Testis (tissue), 2 donors: ENCODE data around the gene RAPGEF6.

ENCODE experiments used
- CTCF ChIP-seq, 3 experiments: fragments of 450-650 bp in 2 of 3; fragments of 200-600 bp in 1 of 3; sonication (generic) in 1 of 3; IDR thresholded peaks; one replicate each; pipeline ENCODE4 v1.5.1; 2016 to 2019; ENCODE audit warnings: antibody characterized with exemption in 3 of 3, mild to moderate bottlenecking in 2 of 3, moderate library complexity in 1 of 3
- POLR2A ChIP-seq: fragments of 450-650 bp; IDR thresholded peaks from one replicate; pipeline ENCODE4 v1.6.1; 2017; ENCODE audit warnings: antibody characterized with exemption, mild to moderate bottlenecking, moderate library complexity

GRCh38 chr5:131607418-131607817 lies 27.6 kb downstream of the RAPGEF6 start:
- TF ChIP-seq CTCF (IDR thresholded peaks at IDR 0.05) (no peak), POLR2A (no peak)
